GM18505 (cell line): ENCODE data around the gene TMEM190.

Source experiments
- ATAC-seq: cut with Tn5 transposase; IDR thresholded peaks from one replicate; pipeline ENCODE4 v1.9.1; 2021; ENCODE audit not compliant: unreplicated experiment
- POLR2A ChIP-seq: IDR thresholded peaks from 4 replicates; pipeline ENCODE4 v1.6.1; 2011; ENCODE audit warnings: borderline replicate concordance; ENCODE audit not compliant: insufficient read depth, insufficient read length; ENCODE audit errors: extremely low read depth

Gene TMEM190

DNA sequence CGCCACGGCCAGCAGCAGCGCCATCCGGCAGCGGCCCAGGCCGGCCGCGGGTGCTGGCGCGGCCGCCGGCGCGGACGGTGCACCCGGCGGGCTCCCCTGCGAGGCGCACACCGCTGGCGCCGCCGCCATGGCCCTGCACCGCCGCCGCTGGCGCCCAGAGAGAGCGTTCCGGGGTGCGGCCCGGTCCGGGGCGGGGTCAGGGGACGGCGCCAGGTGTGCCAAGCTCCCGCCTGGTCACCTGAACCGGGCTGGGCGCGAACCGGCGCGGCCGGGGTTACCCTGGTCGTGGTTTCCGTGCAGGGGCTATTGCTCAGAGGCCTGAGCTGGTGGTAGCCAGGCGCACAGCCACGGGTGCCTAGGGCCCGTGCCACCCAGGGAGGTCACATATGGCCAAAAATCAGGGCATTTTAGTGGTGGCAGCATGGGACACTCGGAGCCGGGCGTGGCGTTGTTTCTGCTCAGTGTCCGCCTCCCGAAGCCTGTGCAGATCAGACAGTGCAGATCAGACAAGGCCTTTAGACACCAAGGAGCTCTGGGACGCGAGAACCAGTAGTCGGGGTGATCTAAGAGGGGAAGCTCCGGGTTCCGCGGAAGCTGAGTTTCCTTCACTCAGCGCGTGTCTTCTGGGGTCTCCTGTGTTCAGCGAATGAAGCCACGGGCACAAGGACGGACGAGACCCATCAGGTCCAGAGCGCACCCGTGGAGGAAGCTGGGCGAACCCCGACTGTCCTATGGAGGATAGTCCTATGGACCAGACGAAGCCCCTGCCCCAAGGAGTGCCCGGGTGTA lies 7.7 kb downstream of the TMEM190 start, which contains the start of gene TMEM238:
TMEM238 (minus strand) TSS at position 162 of the 789 bp plus-strand sequence; CDS start at position 129, 33 bp downstream.
- ATAC-seq = no peak
- peak; percentile 34 for TF ChIP-seq POLR2A

DNA sequence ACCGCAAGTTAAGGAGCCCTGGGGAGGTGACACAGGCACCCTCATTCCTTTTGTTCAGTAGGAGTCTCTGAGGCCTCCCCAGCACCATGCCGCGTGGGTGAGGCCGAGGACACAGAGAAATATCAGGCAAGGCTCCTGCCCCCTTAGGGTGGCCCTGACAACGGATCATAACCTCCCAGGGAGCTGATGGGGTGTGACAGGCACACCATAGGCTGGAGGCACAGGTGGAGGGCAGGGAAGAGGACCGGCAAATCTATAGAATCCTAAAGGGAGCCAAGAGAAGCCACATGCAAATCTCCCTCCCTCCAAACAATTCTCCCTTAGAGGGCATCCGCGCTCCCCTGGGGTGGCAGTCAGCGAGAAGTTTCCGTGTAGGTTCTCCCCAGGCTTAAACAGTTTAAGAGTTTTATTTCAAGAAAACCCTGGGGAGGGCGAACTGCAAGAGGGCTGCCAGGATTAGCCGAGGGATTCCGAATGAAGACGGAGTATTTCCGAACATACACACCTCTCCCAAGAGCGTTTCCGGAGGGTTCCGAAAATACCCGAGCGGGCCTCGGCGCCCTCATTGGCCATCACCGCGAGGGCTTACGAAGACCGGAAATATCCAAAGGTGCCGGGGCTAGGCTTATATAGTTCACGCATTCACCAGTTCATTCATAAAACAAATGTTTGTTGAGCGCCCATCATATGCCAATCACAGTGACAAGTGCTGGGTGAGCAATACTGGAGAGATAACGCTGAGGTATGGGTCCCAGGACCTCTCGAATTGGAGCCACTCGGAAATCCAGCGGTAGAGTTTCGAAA lies 8.5 kb downstream of the TMEM190 start:
- no peak for TF ChIP-seq POLR2A
- ATAC-seq = peak; percentile 47

DNA sequence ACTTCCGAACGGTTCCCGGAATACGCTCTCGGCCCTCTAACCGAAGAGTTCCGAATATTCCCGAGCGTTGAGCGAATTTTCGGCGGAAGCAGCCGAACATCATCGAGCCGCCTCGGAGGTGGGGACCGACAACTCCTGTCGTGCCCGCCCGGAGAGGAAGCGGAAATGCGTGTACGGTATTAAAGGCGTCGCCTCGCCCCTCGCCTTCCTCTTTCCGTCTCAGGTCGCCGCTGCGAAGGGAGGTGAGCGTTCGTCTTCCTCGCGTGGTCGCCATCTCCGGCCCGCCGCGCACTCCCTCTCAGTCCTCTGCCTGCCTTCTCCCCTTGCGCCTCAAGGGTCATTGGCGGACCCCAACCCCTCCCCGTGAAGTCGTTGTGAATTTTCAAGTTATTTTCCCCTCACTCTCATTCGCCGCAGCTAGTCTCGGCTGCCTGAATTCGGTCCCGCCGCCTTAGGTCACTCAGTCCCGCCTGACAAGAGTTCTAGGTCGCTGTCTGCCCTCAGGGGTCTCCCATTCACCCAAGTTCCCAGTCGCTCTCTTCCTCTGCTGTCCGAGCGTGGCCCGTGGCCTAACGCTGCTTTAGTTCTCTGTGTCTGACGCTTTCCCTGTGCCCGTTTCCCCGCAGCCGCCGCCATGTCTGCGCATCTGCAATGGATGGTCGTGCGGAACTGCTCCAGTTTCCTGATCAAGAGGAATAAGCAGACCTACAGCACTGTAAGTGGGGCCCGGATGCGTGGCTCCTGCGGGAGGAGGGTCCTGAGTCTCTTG lies 9.3 kb downstream of the TMEM190 start, which contains the start of gene RPL28:
RPL28 (plus strand) TSS at position 209 of the 769 bp plus-strand sequence; CDS start at position 635, 426 bp downstream.
- TF ChIP-seq POLR2A = peak; percentile 100
- ATAC-seq = peak; percentile 62

DNA sequence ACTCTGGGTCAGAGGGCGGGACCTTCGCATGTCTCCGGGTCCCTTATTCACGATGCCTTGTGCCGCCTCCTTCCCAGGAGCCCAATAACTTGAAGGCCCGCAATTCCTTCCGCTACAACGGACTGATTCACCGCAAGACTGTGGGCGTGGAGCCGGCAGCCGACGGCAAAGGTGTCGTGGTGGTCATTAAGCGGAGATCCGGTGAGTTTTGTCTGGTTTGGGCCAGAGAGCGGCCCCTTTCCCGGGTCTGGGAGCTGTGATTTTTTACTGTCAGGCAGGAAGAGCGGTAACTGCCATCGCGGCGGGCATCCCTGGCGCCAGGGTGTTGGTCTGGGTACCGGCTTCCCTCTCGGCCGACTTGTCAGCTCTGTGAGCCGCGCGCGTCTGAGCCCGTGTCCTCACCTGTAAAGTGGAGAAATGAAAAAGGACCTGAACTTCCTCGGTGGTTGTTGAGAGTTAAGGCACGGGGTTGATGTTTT lies 9.9 kb downstream of the TMEM190 start:
- ATAC-seq = no peak
- no peak for TF ChIP-seq POLR2A

DNA sequence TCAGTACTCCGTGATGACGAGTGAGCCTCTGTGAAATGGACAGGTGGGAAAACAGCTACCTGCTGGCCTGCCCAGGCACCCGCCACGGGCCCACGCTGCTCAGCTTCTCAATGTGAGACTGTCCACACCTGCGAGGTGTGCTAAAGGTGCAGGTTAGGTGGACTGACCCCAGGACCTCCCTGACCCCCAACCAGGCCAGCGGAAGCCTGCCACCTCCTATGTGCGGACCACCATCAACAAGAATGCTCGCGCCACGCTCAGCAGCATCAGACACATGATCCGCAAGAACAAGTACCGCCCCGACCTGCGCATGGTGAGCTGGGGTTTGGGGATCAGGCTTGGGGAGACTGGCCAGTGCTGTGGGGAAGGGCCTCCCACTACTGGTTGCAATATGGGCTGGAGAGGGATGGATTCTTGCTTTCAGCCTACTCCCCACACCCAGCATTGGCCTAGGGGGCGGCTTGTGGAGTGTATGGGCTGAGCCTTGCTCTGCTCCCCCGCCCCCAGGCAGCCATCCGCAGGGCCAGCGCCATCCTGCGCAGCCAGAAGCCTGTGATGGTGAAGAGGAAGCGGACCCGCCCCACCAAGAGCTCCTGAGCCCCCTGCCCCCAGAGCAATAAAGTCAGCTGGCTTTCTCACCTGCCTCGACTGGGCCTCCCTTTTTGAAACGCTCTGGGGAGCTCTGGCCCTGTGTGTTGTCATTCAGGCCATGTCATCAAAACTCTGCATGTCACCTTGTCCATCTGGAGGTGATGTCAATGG lies 11.3 kb downstream of the TMEM190 start:
- ATAC-seq = no peak

GRCh38 chr19:55389386-55390317 lies 13.0 kb downstream of the TMEM190 start:
- peak; percentile 40 for TF ChIP-seq POLR2A
- no peak for ATAC-seq

More for the DNA sequence above, 11.3 kb downstream of the TMEM190 start:
- peak; percentile 5 for TF ChIP-seq POLR2A

DNA sequence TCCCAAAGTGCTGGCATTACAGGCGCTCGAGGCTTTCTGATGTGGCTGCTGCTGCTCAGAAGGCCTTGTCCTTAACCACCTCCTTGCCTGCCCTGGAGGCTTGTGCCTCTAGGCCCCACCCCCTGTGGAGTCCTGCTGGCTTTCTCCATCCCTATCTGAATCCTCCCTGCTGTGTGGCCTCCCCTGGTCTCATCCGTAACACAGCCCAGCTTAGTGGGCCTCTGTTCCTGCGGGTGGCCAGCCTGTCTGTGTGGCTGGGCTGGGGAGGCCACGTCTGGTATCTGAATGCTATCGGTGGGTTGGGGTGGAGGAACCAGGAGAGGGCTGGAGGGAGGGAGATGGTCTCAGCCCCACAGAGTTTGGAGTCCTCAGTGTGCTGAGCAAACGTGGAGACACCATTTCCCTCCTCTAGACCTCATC lies 13.8 kb downstream of the TMEM190 start:
- TF ChIP-seq POLR2A = no peak
- no peak for ATAC-seq

DNA sequence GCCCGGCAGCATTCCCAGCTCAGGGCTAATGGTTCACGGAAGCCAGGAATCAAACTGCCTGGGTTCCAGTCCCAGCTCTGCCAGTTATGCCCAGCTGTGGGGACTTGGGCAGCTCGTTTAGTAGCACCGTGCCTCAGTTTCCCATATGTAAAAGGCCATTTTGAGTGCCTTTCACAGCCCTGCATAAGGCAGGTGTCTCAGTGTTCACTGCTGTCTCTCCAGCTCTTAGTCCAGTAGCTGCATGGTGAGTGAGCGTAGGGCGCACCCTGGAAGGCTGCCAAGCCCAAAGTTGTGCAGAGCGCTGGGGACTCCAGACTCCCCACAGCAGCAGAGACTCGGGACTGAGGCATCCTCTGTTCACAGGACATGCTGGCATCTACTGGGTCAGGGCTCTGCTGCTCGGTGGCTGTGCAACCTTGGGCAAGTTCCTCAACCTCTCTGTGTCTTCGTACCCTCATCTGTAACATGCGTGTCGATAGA lies 14.6 kb downstream of the TMEM190 start:
- TF ChIP-seq POLR2A = peak; percentile 54
- ATAC-seq = no peak

- ATAC-seq = no peak
These were observed 15.3 kb downstream of the TMEM190 start for GRCh38 chr19:55391702-55392615.

More at GRCh38 chr19:55391702-55392615, 15.3 kb downstream of the TMEM190 start:
- TF ChIP-seq POLR2A = no peak
